ENCODE data around the gene DENND5B. TPM values are rescaled to one million over a fixed set of nuclear protein-coding genes. Genes with fewer than 3 reads are reported as not detected.

The DENND5B gene
- total RNA-seq, 4 donors from 2014 or later, result 4.4 to 25.1 (median 16.3) TPM

DNA sequence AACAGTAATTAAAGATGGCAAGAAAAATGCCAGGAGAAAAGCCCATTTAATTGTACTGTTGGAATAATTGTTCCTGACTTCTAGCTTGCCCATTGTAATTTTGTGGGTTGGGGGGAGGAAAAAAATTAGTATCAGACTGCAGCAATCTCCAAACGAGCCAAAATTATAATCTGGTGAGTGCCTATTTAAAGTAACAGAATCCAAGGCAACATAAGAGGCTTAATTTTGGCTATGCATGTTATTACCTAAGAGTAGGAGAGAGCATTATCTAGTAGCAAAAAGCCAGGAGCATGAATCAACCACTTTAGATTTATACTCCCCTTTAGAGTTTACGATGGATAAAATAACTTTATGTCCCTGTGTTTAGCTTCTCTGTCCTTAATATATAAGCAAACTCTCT, 14.6 kb upstream of the DENND5B start:
- 41 to 64% methylated on average over 2 of the region's 2 CpGs for WGBS, 2 donors (ENCODE audit: low coverage in 1 of 2)
- no peaks in the 10 kb centered on the region for H3K27me3 ChIP-seq
- intact Hi-C loops (cut with DNase I; ENCODE audit: low total_unique reads), result no loop called here
- no peaks in the 10 kb centered on the region for H3K36me3 ChIP-seq
- no peaks in the 10 kb centered on the region for H3K4me1 ChIP-seq
- in situ Hi-C loops (cut with MboI; ENCODE audit: low pct_ligation_motif_present in 1 of 4, low pct_unique_long_range_greater_than_20kb in 1 of 4, low sequenced_read_pairs in 3 of 4), result no loop called here
- no peak overlapping the region for H3K4me3 ChIP-seq
- peaks cover 21% of the 10 kb centered on the region in 2 donors for H3K9me3 ChIP-seq
- DNase-seq, result no peak
- no peak overlapping the region for H3K27ac ChIP-seq
- TF ChIP-seq EP300 (IDR thresholded peaks at IDR 0.05; ENCODE audit: low read depth) (no peak), CTCF (IDR thresholded peaks at IDR 0.05) (no peak), POLR2A (IDR thresholded peaks at IDR 0.05) (no peak), POLR2AphosphoS5 (IDR thresholded peaks at IDR 0.05) (no peak)

- TF ChIP-seq CTCF (IDR thresholded peaks at IDR 0.05) (no peak), POLR2A (IDR thresholded peaks at IDR 0.05) (no peak), POLR2AphosphoS5 (IDR thresholded peaks at IDR 0.05) (no peak), EP300 (IDR thresholded peaks at IDR 0.05; ENCODE audit: low read depth) (no peak)
- intact Hi-C loops (cut with DNase I; ENCODE audit: low total_unique reads) (no loop called here), in situ Hi-C loops (cut with MboI; ENCODE audit: low pct_ligation_motif_present in 1 of 4, low pct_unique_long_range_greater_than_20kb in 1 of 4, low sequenced_read_pairs in 3 of 4) (no loop called here)
- peaks cover 8 to 15% of the 10 kb centered on the region in 2 donors for H3K9me3 ChIP-seq
- DNase-seq, result peak; percentile 39
- no peaks in the 10 kb centered on the region for H3K36me3 ChIP-seq
- no peak overlapping the region for H3K27ac ChIP-seq
- 70 to 94% methylated on average over 3 of the region's 3 CpGs for whole genome bisulfite sequencing, 2 donors (ENCODE audit: low coverage in 1 of 2)
- H3K4me3 ChIP-seq, result no peak overlapping the region
- no peaks in the 10 kb centered on the region for H3K27me3 ChIP-seq
- H3K4me1 ChIP-seq, result no peaks in the 10 kb centered on the region
These were observed 12.6 kb upstream of the DENND5B start for GRCh38 chr12:31603546-31604009.

DNA sequence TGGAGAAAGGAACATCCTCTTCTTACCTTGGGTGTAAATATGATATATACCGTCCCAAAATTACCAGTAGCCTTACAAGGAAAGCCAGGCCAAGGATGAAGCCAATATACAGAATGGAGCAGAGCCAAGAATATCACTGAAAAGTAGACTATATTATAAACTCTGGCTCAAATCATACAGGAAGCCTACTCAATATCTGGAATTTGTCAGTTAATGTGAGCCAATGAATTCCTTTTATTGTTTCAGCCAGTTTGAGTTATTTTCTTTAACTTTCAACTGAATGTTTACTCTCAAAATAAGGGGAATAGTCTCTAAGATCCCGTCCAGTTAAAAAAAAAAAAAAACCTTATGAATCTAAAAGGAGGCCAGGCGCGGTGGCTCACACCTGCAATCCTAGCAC, 9.8 kb upstream of the DENND5B start:
- H3K9me3 ChIP-seq, result no peaks in the 10 kb centered on the region
- no peak for DNase-seq
- no peaks in the 10 kb centered on the region for H3K36me3 ChIP-seq
- WGBS, 2 donors (ENCODE audit: low coverage in 1 of 2), result 84 to 89% methylated on average over 3 to 4 of the region's 4 CpGs
- H3K4me3 ChIP-seq, result no peak overlapping the region
- H3K27ac ChIP-seq, result no peak overlapping the region
- TF ChIP-seq CTCF (IDR thresholded peaks at IDR 0.05) (no peak), POLR2A (IDR thresholded peaks at IDR 0.05) (no peak), POLR2AphosphoS5 (IDR thresholded peaks at IDR 0.05) (no peak), EP300 (IDR thresholded peaks at IDR 0.05; ENCODE audit: low read depth) (no peak)
- intact Hi-C loops (cut with DNase I; ENCODE audit: low total_unique reads), result no loop called here
- in situ Hi-C loops (cut with MboI; ENCODE audit: low pct_ligation_motif_present in 1 of 4, low pct_unique_long_range_greater_than_20kb in 1 of 4, low sequenced_read_pairs in 3 of 4), result no loop called here
- H3K4me1 ChIP-seq, result no peaks in the 10 kb centered on the region
- no peaks in the 10 kb centered on the region for H3K27me3 ChIP-seq

- TF ChIP-seq EP300 (IDR thresholded peaks at IDR 0.05; ENCODE audit: low read depth) (no peak), POLR2A (IDR thresholded peaks at IDR 0.05) (no peak), POLR2AphosphoS5 (IDR thresholded peaks at IDR 0.05) (no peak), CTCF (IDR thresholded peaks at IDR 0.05) (no peak)
- Histone ChIP-seq H3K9me3 (no peaks in the 10 kb centered on the region), H3K4me3 (no peak overlapping the region), H3K36me3 (no peaks in the 10 kb centered on the region), H3K4me1 (no peaks in the 10 kb centered on the region), H3K27me3 (no peaks in the 10 kb centered on the region), H3K27ac (no peak overlapping the region)
- WGBS, 2 donors (ENCODE audit: low coverage in 1 of 2), result 72 to 85% methylated on average over 3 to 5 of the region's 5 CpGs
- intact Hi-C loops (cut with DNase I; ENCODE audit: low total_unique reads) (no loop called here), in situ Hi-C loops (cut with MboI; ENCODE audit: low pct_ligation_motif_present in 1 of 4, low pct_unique_long_range_greater_than_20kb in 1 of 4, low sequenced_read_pairs in 3 of 4) (no loop called here)
- DNase-seq, result no peak
These were observed 9.3 kb upstream of the DENND5B start for GRCh38 chr12:31600252-31600651.
